IMR-90 (cell line): ENCODE results near the gene TIGD4. TPM values are rescaled to one million over a fixed set of nuclear protein-coding genes. Genes with fewer than 3 reads are reported as not detected.

Experiments used
- ATAC-seq: fragments of 200-7000 bp; cut with Tn5 transposase; 2 replicates; pipeline ENCODE4 v1.9.1; 2020; ENCODE audit warnings: low read depth, mild to moderate bottlenecking, moderate library complexity
- BruUV-seq: library from RNA; stranded (reverse); fragments of 400-500 nt; replicated peaks from 2 replicates; lab custom pipeline; 2021; lab: Mats Ljungman, UMichigan
- CTCF ChIA-PET: fragments of 300-600 bp; formaldehyde crosslinking; extraction: SDS; loops from one replicate; lab custom pipeline; 2021; ENCODE audit warnings: antibody characterized with exemption; lab: Yijun Ruan, JAX
- POLR2A ChIA-PET: fragments of 300-600 bp; sonication (Branson Sonifier 250); formaldehyde crosslinking; loops from one replicate; lab custom pipeline; 2022; ENCODE audit warnings: antibody characterized with exemption; ENCODE audit not compliant: unreplicated experiment; lab: Charles Lee
- DNase-seq: peaks from one replicate; pipeline ENCODE4 v3.0.0; 2013
- H2AFZ ChIP-seq: replicated peaks from 2 replicates; pipeline ENCODE3; 2013; ENCODE audit warnings: low read length, mild to moderate bottlenecking; ENCODE audit not compliant: poor library complexity
- H2AK5ac ChIP-seq: 2 replicates; pipeline ENCODE4 v1.6.1; 2013; ENCODE audit warnings: low read depth, low read length, inconsistent platforms
- H2AK9ac ChIP-seq: replicated peaks from 2 replicates; pipeline ENCODE3; 2013; ENCODE audit warnings: mild to moderate bottlenecking, low read depth, low read length, moderate library complexity; ENCODE audit not compliant: poor library complexity
- H2BK120ac ChIP-seq: 2 replicates; pipeline ENCODE4 v1.6.1; 2013; ENCODE audit warnings: low read depth, low read length, inconsistent platforms
- H2BK15ac ChIP-seq: 3 replicates; pipeline ENCODE4 v1.6.1; 2013; ENCODE audit warnings: low read depth, low read length, inconsistent platforms
- H2BK20ac ChIP-seq: 2 replicates; pipeline ENCODE4 v1.6.1; 2013; ENCODE audit warnings: low read depth, mild to moderate bottlenecking, inconsistent platforms, low read length, moderate library complexity
- H2BK5ac ChIP-seq: 2 replicates; pipeline ENCODE4 v1.6.1; 2013; ENCODE audit warnings: mild to moderate bottlenecking, low read depth, low read length, inconsistent platforms; ENCODE audit not compliant: poor library complexity, severe bottlenecking
- H3K14ac ChIP-seq: replicated peaks from 2 replicates; pipeline ENCODE4 v1.6.1; 2013; ENCODE audit warnings: low read depth, low read length, inconsistent platforms
- H3K18ac ChIP-seq: 2 replicates; pipeline ENCODE4 v1.6.1; 2013; ENCODE audit warnings: low read depth, low read length, control low read depth
- H3K23ac ChIP-seq: 2 replicates; pipeline ENCODE4 v1.6.1; 2013; ENCODE audit warnings: low read depth, low read length, inconsistent platforms
- H3K27ac ChIP-seq: 2 replicates; pipeline ENCODE4 v1.5.1; 2013; ENCODE audit warnings: mild to moderate bottlenecking, control low read depth, low read length; ENCODE audit not compliant: insufficient read depth
- H3K27me3 ChIP-seq: 2 replicates; pipeline ENCODE4 v1.6.1; 2013; ENCODE audit warnings: low read length; ENCODE audit not compliant: control insufficient read depth, insufficient read depth
- H3K36me3 ChIP-seq: 2 replicates; pipeline ENCODE4 v1.6.1; 2013; ENCODE audit warnings: low read length, mixed read lengths; ENCODE audit not compliant: control insufficient read depth, insufficient read depth
- H3K4ac ChIP-seq: 2 replicates; pipeline ENCODE4 v1.6.1; 2013; ENCODE audit warnings: low read depth, low read length, inconsistent platforms
- H3K4me1 ChIP-seq: 2 replicates; pipeline ENCODE4 v1.6.1; 2013; ENCODE audit warnings: low read length, mixed read lengths; ENCODE audit not compliant: control insufficient read depth, insufficient read depth
- H3K4me2 ChIP-seq: 2 replicates; pipeline ENCODE4 v1.6.1; 2013; ENCODE audit warnings: low read depth, mild to moderate bottlenecking, control low read depth, low read length, moderate library complexity
- H3K4me3 ChIP-seq: 2 replicates; pipeline ENCODE4 v1.5.1; 2013; ENCODE audit warnings: low read depth, mild to moderate bottlenecking, control low read depth, low read length, moderate library complexity; ENCODE audit not compliant: insufficient read depth
- H3K56ac ChIP-seq: 2 replicates; pipeline ENCODE4 v1.6.1; 2013; ENCODE audit warnings: low read length, inconsistent platforms; ENCODE audit not compliant: insufficient read depth; ENCODE audit errors: extremely low read depth
- H3K79me1 ChIP-seq, 2 experiments: 2 replicates each; pipeline ENCODE4 v1.6.1; 2013; ENCODE audit warnings: low read length in 2 of 2, inconsistent platforms in 1 of 2, low read depth in 1 of 2
- H3K9ac ChIP-seq: 2 replicates; pipeline ENCODE4 v1.6.1; 2013; ENCODE audit warnings: low read depth, low read length, control low read depth
- H3K9me1 ChIP-seq: 2 replicates; pipeline ENCODE4 v1.6.1; 2013; ENCODE audit warnings: low read length, inconsistent platforms; ENCODE audit not compliant: insufficient read depth
- H3K9me3 ChIP-seq: 2 replicates; pipeline ENCODE4 v1.6.1; 2013; ENCODE audit warnings: low read length; ENCODE audit not compliant: control insufficient read depth, insufficient read depth
- H4K20me1 ChIP-seq: 2 replicates; pipeline ENCODE4 v1.6.1; 2013; ENCODE audit warnings: low read length, inconsistent platforms; ENCODE audit not compliant: insufficient read depth
- H4K5ac ChIP-seq: 2 replicates; pipeline ENCODE4 v1.6.1; 2013; ENCODE audit warnings: mild to moderate bottlenecking, low read depth, low read length, control low read depth
- H4K8ac ChIP-seq, 2 experiments: 2 replicates each; pipeline ENCODE4 v1.6.1; 2013; ENCODE audit warnings: low read depth in 2 of 2, low read length in 2 of 2, control low read depth in 1 of 2, inconsistent platforms in 1 of 2
- H4K91ac ChIP-seq: 2 replicates; pipeline ENCODE4 v1.6.1; 2013; ENCODE audit warnings: low read depth, low read length, inconsistent platforms; ENCODE audit not compliant: insufficient read depth
- BHLHE40 ChIP-seq: fragments of 150-350 bp; IDR thresholded peaks from 2 replicates; pipeline ENCODE4 v1.6.1; 2016; ENCODE audit warnings: mild to moderate bottlenecking, low read depth, low read length
- CEBPB ChIP-seq: IDR thresholded peaks from 2 replicates; pipeline ENCODE4 v1.6.1; 2012; ENCODE audit warnings: low read depth, low read length, improper control_type of control experiment
- CHD1 ChIP-seq: IDR thresholded peaks from 2 replicates; pipeline ENCODE4 v1.6.1; 2012; ENCODE audit warnings: low read depth, low read length, improper control_type of control experiment
- FOS ChIP-seq: fragments of 150-350 bp; IDR thresholded peaks from 2 replicates; pipeline ENCODE4 v1.6.1; 2016; ENCODE audit warnings: low read depth, low read length
- MAFK ChIP-seq: IDR thresholded peaks from 2 replicates; pipeline ENCODE4 v1.6.1; 2012; ENCODE audit warnings: low read depth, low read length, improper control_type of control experiment
- MAZ ChIP-seq: IDR thresholded peaks from 2 replicates; pipeline ENCODE4 v1.6.1; 2012; ENCODE audit warnings: low read depth, mild to moderate bottlenecking, low read length, improper control_type of control experiment, moderate library complexity, borderline replicate concordance
- MXI1 ChIP-seq: IDR thresholded peaks from 2 replicates; pipeline ENCODE4 v1.6.1; 2012; ENCODE audit warnings: low read depth, mild to moderate bottlenecking, low read length, moderate library complexity, borderline replicate concordance
- NFE2L2 ChIP-seq: fragments of 150-350 bp; IDR thresholded peaks from 2 replicates; pipeline ENCODE4 v1.6.1; 2016; ENCODE audit warnings: low read depth, mild to moderate bottlenecking, low read length
- POLR2A ChIP-seq: IDR thresholded peaks from 2 replicates; pipeline ENCODE4 v1.6.1; 2012; ENCODE audit warnings: mild to moderate bottlenecking, low read depth, low read length
- RAD21 ChIP-seq: IDR thresholded peaks from 2 replicates; pipeline ENCODE4 v1.6.1; 2012; ENCODE audit warnings: low read length, improper control_type of control experiment
- RCOR1 ChIP-seq: IDR thresholded peaks from 2 replicates; pipeline ENCODE4 v1.6.1; 2012; ENCODE audit warnings: mild to moderate bottlenecking, low read length, improper control_type of control experiment; ENCODE audit not compliant: insufficient replicate concordance
- RFX5 ChIP-seq: IDR thresholded peaks from 2 replicates; pipeline ENCODE4 v1.8.0; 2012; ENCODE audit warnings: low read depth, mild to moderate bottlenecking, low read length, moderate library complexity
- SMC3 ChIP-seq: fragments of 150-350 bp; IDR thresholded peaks from 2 replicates; pipeline ENCODE4 v1.6.1; 2016; ENCODE audit warnings: low read depth, mild to moderate bottlenecking, antibody characterized with exemption, low read length, moderate library complexity
- WGBS, 2 experiments: methylation state at CpG; one replicate each; pipeline versions ENCODE4 v1.1.5 to v1.1.7; 2013; ENCODE audit warnings: missing lambda C conversion rate in 2 of 2; ENCODE audit not compliant: insufficient read length in 1 of 2; ENCODE audit errors: extremely low coverage in 2 of 2; 5-methylcytosine and 5-hydroxymethylcytosine counted together
- dilution Hi-C: fragments of 300-500 bp; cut with HindIII; formaldehyde crosslinking; loops from one replicate; pipeline ENCODE4 v1.14.3; 2018; ENCODE audit warnings: low sequenced_read_pairs; ENCODE audit not compliant: unreplicated experiment
- in situ Hi-C: fragments of 300-500 bp; cut with MboI; formaldehyde crosslinking; loops from 3 replicates; pipeline ENCODE4 v1.14.3; 2019; ENCODE audit warnings: low sequenced_read_pairs, inconsistent platforms, mixed read lengths
- intact Hi-C: fragments of 100-400 bp; cut with micrococcal nuclease; formaldehyde crosslinking; loops from 2 replicates; pipeline ENCODE4 v1.10.0; 2022
- polyA plus RNA-seq, 3 experiments: library from polyadenylated mRNA; depleted of rRNA; stranded (reverse); fragments of >200 nt; gene quantifications; 2 replicates each; pipeline ENCODE4 v1.2.3, GENCODE V29; 2012; ENCODE audit warnings: low replicate concordance in 1 of 3
- total RNA-seq: library from RNA; depleted of rRNA; stranded (reverse); fragments of >200 nt; gene quantifications from 2 replicates; pipeline ENCODE4 v1.2.3, GENCODE V29; 2012
- TF ChIP-seq, protein P1 (sequence below): conservative IDR thresholded peaks from 2 replicates; pipeline ENCODE4 v1.5.1; 2012; ENCODE audit warnings: mild to moderate bottlenecking, low read depth, low read length, improper control_type of control experiment
- TF ChIP-seq, protein P2 (sequence below): fragments of 150-350 bp; IDR thresholded peaks from 2 replicates; pipeline ENCODE4 v1.6.1; 2017; ENCODE audit warnings: mild to moderate bottlenecking, antibody characterized with exemption, low read length, low read depth
- TF ChIP-seq, protein P3 (sequence below): fragments of 150-350 bp; IDR thresholded peaks from 2 replicates; pipeline ENCODE4 v1.6.1; 2016; ENCODE audit warnings: low read depth, mild to moderate bottlenecking, low read length, moderate library complexity, borderline replicate concordance

The TIGD4 gene
- total and polyA plus RNA-seq, 2 of the 4 experiments (the other 2 are of a cell fraction), result 0.03 TPM; not detected in 1

DNA sequence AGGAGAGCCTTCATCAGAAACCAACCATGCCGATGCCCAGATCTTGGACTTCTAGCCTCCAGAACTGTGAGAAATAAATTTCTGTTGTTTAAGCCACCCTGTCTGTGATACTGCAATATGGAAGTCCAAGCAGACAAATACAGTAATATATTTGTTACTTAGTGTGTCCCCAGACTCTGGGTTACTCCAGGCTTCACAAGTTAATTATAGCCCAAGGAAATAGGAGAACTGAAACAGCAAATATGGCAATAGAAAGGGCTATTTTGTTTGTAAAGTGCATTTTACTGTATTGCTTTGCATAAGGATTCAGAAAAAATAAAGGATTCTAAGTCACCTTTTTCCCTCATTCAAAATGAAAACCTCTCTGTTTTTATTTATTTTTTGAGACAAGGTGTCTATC, 15.7 kb downstream of the TIGD4 start:
- Histone ChIP-seq H3K27ac (no peak overlapping the region), H3K4me2 (no peak overlapping the region), H3K36me3 (no peaks in the 10 kb centered on the region), H2BK120ac (no peak overlapping the region), H3K27me3 (peaks cover under 1% of the 10 kb centered on the region), H4K5ac (no peak overlapping the region), H3K9ac (no peak overlapping the region), H2BK15ac (no peak overlapping the region), H3K4me3 (no peak overlapping the region), H3K9me3 (no peaks in the 10 kb centered on the region), H4K91ac (no peak overlapping the region), H3K14ac (no peak overlapping the region), H3K4ac (no peak overlapping the region), H3K18ac (no peak overlapping the region), H2AFZ (no peak overlapping the region), H2BK5ac (no peak overlapping the region), H3K9me1 (no peaks in the 10 kb centered on the region), H4K8ac (no peak overlapping the region), H3K56ac (no peak overlapping the region), H2AK5ac (no peak overlapping the region), H3K4me1 (no peaks in the 10 kb centered on the region), H3K23ac (no peak overlapping the region), H3K79me1 (no peaks in the 10 kb centered on the region), H4K20me1 (no peaks in the 10 kb centered on the region), H2AK9ac (no peak overlapping the region), H2BK20ac (no peak overlapping the region)
- CTCF ChIA-PET, result no interaction called here
- in situ Hi-C loops (no loop called here), dilution Hi-C loops (no loop called here), intact Hi-C loops (no loop called here)
- WGBS, 2 experiments, result no CpG with 5 or more reads among the region's 1 CpG
- no TSS peak for BruUV-seq
- ATAC-seq (no peak), DNase-seq (no peak)
- POLR2A ChIA-PET, result no interaction called here
- TF ChIP-seq MAFK, result no peak
- TF ChIP-seq BHLHE40, result no peak
- no peak for TF ChIP-seq CHD1
- TF ChIP-seq, protein P1, sequence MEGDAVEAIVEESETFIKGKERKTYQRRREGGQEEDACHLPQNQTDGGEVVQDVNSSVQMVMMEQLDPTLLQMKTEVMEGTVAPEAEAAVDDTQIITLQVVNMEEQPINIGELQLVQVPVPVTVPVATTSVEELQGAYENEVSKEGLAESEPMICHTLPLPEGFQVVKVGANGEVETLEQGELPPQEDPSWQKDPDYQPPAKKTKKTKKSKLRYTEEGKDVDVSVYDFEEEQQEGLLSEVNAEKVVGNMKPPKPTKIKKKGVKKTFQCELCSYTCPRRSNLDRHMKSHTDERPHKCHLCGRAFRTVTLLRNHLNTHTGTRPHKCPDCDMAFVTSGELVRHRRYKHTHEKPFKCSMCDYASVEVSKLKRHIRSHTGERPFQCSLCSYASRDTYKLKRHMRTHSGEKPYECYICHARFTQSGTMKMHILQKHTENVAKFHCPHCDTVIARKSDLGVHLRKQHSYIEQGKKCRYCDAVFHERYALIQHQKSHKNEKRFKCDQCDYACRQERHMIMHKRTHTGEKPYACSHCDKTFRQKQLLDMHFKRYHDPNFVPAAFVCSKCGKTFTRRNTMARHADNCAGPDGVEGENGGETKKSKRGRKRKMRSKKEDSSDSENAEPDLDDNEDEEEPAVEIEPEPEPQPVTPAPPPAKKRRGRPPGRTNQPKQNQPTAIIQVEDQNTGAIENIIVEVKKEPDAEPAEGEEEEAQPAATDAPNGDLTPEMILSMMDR, result no peak
- no peak for TF ChIP-seq RCOR1
- TF ChIP-seq MAZ, result no peak
- no peak for TF ChIP-seq RFX5
- TF ChIP-seq MXI1, result no peak
- TF ChIP-seq CEBPB, result no peak
- no peak for TF ChIP-seq FOS
- no peak for TF ChIP-seq SMC3
- TF ChIP-seq NFE2L2, result no peak
- TF ChIP-seq POLR2A, result no peak
- no peak for TF ChIP-seq RAD21
- TF ChIP-seq, protein P2, sequence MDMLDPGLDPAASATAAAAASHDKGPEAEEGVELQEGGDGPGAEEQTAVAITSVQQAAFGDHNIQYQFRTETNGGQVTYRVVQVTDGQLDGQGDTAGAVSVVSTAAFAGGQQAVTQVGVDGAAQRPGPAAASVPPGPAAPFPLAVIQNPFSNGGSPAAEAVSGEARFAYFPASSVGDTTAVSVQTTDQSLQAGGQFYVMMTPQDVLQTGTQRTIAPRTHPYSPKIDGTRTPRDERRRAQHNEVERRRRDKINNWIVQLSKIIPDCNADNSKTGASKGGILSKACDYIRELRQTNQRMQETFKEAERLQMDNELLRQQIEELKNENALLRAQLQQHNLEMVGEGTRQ, result no peak
- TF ChIP-seq, protein P3, sequence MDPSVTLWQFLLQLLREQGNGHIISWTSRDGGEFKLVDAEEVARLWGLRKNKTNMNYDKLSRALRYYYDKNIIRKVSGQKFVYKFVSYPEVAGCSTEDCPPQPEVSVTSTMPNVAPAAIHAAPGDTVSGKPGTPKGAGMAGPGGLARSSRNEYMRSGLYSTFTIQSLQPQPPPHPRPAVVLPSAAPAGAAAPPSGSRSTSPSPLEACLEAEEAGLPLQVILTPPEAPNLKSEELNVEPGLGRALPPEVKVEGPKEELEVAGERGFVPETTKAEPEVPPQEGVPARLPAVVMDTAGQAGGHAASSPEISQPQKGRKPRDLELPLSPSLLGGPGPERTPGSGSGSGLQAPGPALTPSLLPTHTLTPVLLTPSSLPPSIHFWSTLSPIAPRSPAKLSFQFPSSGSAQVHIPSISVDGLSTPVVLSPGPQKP, result no peak
